GM19397 (cell line): Measurements from ENCODE around the gene SLC25A24.
"Not testable (repeated sequence)": the region's sequence is repeated elsewhere in the genome, so short reads cannot be mapped to it uniquely, and the experiment has no call there.

Source experiments
- ATAC-seq: cut with Tn5 transposase; IDR thresholded peaks from one replicate; pipeline ENCODE4 v1.9.1; 2021; ENCODE audit warnings: mild to moderate bottlenecking, moderate library complexity; ENCODE audit not compliant: unreplicated experiment

Gene SLC25A24

GRCh38 chr1:108199201-108199691 is 897 bp downstream of the SLC25A24 start:
- ATAC-seq = no peak

DNA sequence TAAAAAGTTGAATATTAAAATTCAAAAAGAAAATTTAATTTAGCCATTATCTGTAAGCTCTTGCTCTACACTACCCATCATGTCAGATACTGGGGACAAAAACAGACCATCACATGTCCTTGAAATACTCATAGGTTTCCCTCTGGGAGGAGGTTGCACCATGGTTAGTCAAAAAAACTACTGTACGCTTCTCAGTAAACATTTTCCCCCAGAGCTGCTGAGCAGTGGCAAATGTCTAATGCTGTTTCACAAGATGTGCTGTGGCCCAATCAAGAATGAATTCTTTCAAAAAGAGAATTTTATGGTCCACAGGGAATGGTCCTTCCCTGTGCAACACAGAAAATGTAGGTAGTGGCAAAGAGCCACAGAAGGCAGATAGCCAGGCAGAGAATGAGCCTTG is 6.1 kb downstream of the SLC25A24 start:
- no peak for ATAC-seq

DNA sequence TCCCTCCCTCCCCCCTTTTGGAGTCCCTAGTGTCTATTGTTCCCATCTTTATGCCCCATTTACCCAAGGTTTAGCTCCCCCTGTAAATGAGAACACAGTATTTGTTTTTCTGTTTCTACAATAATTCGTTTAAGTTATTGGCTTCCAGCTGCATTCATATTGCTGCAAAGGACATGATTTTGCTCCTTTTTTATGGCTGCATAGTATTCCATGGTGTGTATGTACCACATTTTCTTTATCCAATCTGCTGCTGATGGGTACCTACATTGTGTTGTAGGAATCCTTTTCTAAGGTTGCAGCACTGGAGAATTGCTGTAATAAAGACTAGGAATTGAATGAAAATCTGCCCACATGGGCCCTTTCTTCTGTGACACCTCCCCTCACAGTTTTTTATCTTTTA is 6.8 kb downstream of the SLC25A24 start:
- no peak for ATAC-seq

- no peak for ATAC-seq
Measured at GRCh38 chr1:108192581-108192980, 7.6 kb downstream of the SLC25A24 start.

DNA sequence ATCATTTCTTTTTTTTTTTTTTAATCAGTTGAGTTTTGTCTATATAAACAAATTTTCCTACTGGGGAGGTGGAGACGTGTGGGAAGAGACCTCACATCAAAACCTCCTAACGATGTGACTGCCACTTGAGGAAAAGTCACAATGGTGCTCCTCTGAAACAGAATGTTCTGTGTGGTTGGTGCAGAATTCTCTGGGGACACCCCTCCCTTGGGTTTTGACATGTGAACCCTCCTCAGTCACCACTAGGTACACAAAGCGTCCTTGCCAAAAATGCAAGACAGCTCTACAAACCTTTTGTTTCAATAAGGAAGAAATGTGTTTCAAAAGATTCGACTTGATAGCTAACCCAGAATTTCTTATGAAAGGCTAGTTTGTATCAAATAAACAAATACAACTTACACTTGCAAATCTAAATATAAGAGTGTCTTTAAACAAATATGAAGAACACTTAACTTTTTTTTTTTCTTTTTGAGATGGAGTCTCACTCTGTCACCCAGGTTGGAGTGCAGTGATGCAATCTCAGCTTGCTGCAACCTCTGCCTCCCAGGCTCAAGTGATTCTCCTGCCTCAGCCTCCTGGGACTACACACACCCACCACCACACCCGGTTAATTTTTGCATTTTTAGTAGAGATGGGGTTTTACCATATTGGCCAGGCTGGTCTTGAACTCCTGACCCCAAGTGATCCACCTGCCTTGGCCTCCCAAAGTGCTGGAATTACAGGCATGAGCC is 9.3 kb downstream of the SLC25A24 start:
- no peak for ATAC-seq

DNA sequence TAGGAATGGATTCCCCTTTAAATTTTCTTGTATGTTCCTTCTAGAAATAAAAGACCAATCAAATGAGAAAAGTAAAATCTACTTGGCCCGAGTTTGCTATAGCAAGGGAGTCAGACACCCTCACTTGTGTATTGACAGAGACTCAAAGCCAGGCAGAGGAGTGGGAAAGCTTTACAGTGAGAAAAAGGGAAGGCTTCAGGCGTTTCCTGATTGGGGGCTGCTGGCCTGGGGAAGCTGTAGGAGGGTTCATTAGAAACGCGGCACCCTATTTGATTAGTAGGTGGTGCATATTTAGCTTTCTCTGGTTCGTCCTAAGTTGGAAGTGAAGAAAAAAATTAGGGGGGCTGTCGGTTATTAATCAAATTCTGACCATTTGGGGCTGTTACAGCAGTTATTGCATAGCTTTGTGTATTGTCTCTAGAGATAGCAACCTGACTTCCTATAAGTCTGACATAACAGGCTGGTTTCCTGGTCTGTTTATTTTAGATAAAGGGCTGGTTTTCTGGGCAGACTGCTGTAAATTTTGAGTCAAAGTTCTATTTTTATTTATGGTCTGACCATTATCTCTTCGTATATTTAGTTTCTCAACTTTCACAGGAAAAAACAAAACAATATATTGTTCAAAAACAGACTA is 10.0 kb downstream of the SLC25A24 start:
- no peak for ATAC-seq

DNA sequence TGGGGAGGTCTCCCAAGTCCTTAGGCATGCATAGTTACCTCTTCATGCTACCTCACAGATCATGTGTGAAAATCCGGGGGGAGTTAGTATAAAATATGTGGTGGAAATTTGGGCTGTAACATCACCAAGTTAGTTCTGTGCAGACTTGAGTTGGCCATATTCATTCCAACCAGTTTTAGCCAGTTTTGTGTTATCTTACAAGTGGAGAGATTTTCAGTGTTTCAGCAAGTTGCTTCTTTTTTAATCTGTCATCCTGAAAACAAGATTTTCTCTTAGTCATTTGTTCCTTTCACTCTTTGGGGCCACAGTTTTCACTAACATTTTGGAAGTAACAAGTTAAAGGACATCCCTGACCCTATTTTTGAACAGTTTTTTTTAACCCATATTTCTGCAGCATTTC is 11.3 kb downstream of the SLC25A24 start:
- ATAC-seq = no peak

DNA sequence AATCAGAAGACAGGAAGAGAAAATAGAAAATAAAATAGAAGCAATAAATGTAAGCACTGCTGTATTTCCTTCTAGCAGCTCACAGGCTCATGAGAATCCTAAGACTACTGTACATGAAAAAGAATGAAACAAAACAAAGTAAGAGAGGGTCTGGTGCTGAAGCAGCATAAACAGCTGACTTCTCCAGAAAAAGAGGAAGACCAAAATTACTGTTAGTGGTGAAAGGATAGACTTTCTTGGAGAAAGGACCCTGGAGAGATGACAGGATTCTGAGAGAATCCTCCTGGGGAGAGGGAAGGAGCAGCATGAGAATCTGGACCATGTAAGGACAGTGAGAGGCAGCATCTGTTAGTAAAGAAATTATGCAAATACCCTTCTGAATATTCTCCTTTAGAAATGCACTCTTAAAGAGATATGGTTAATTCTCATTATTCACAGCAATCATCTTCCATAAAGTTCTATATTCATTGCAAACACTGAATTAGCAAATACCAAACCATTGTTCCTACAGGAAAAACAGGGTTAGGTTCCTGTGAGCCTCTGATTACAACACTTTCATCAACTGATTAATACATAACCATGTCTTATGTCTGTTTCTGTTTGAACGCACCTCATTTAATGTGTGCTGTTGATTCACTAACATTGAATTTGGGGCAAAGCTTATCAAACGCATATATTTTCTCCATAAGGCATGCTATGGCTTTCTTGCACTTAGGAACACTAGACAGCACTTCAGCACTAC is 17.0 kb downstream of the SLC25A24 start:
- no peak for ATAC-seq

DNA sequence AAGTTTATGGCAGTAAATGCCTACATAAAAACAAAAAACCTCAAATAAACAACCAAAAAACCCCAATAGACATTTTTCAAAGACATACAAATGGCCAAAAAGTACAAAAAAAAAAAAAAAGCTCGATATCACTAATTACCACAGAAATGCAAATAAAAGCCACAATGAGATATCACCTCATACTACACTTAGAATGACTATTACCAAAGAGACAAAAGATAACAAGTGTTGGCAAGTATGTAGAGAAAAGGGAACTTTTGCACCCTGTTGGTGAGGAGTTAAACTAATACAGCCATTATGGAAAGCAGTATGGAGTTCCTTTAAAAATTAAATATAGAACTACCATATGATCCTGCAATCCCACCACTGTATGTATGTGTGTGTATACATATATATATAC is 21.1 kb downstream of the SLC25A24 start:
- no peak for ATAC-seq

GRCh38 chr1:108162409-108162808 is 37.7 kb downstream of the SLC25A24 start:
- not testable (repeated sequence) for ATAC-seq

DNA sequence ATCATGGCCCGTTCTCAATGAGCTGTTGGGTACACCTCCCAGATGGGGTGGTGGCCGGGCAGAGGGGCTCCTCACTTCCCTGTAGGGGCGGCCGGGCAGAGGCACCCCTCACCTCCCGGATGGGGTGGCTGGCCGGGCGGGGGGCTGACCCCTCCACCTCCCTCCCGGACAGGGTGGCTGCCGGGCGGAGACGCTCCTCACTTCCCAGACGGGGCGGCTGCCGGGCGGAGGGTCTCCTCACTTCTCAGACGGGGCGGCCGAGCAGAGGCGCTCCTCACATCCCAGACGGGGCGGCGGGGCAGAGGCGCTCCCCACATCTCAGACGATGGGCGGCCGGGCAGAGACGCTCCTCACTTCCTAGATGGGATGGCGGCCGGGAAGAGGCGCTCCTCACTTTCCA is 40.2 kb downstream of the SLC25A24 start:
- ATAC-seq = not testable (repeated sequence)

- ATAC-seq = no peak
Measured at GRCh38 chr1:108158893-108159453, 41.2 kb downstream of the SLC25A24 start.

- ATAC-seq = no peak
Measured at GRCh38 chr1:108154314-108154713, 45.8 kb downstream of the SLC25A24 start.

DNA sequence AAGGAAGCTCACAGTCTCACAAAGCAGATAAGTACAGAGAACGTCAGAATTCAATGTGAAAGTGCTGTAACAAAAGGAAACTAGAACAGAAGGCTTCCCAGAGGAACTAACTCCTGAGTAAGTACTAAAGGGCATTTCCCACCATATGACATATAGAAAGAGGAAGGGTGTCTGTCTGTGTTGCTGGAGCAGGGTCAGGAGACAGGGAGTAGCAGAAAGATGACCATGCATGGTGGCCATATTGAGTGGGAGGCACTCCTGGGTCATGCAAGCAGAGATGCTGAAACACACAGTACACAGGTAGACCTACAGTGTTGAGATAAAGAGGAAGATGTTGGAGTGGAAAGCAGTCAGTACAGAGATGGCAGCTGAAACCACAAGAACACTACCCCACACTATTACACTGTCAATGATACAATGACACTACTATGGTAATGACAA is 47.3 kb downstream of the SLC25A24 start:
- no peak for ATAC-seq

DNA sequence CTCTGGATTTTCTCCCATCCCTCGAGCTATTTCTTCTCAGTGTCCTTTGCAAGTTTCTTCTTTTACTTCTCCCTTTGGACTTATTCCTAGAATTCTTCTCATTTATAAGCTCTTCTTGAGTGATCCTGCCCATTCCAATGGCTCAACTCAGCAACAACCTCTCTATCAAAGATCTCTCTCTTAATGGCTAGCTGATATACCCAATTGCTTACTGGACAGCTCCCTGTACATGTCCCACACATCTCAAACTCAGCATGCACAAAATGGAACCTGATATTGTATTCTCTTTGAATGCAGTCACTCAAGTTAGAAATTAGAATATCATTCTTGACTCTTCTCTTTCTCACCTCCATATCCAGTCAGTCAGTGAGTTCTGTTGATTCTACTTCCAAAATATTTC is 48.6 kb downstream of the SLC25A24 start:
- no peak for ATAC-seq

- no peak for ATAC-seq
Measured at GRCh38 chr1:108149796-108150467, 50.2 kb downstream of the SLC25A24 start.

GRCh38 chr1:108144569-108144968 is 55.6 kb downstream of the SLC25A24 start:
- not testable (repeated sequence) for ATAC-seq

- ATAC-seq = no peak
Measured at GRCh38 chr1:108142773-108143394, 57.3 kb downstream of the SLC25A24 start.

DNA sequence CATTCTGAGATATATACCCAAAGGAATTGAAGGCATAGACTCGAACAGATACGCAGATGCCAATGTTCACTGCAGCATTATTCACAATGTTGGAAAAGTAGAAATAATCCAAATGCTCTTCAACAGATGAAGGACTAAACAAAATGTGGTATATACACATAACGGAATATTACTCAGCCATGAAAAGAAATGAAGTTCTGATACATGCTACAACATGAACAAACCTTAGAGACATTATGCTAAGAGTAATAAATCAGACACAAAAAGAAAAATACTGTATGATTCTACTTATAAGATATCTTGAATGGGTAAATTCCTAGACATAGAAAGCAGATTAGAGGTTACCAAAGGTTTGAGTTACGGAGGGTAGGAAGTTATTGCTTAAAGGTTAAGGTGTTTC is 57.9 kb downstream of the SLC25A24 start:
- ATAC-seq = no peak

- ATAC-seq = no peak
Measured at GRCh38 chr1:108141621-108142020, 58.5 kb downstream of the SLC25A24 start.
